Activated T-cell treated with anti-CD3 and anti-CD28 coated beads, Interleukin-2, amount 50 U/mL, for 72 hours (primary cell): Measurements from ENCODE around the gene MLH3. TPM values are rescaled to one million over a fixed set of nuclear protein-coding genes. Genes with fewer than 3 reads are reported as not detected.

Source experiments
- ATAC-seq, 2 donors: fragments of 150-1000 bp; cut with Tn5 transposase; replicated peaks in 1 of 2; 2 replicates each; pipeline ENCODE4 v1.10.0; 2021; ENCODE audit warnings: moderate library complexity in 2 of 2, mild to moderate bottlenecking in 1 of 2
- DNase-seq, 2 donors: peaks; one replicate each; pipeline ENCODE4 v3.0.0; 2021 to 2022; ENCODE audit warnings: mixed read lengths in 1 of 2
- H3K27ac Mint-ChIP-seq: one replicate; pipeline ENCODE4 v1.8.0; 2022; ENCODE audit warnings: mild to moderate bottlenecking, moderate library complexity, mixed read lengths
- H3K27me3 Mint-ChIP-seq: one replicate; pipeline ENCODE4 v1.8.0; 2022; ENCODE audit warnings: low read depth, mixed read lengths
- H3K36me3 Mint-ChIP-seq, 2 donors: one replicate each; pipeline ENCODE4 v1.8.0; 2022; ENCODE audit warnings: mixed read lengths in 2 of 2, mild to moderate bottlenecking in 1 of 2; ENCODE audit not compliant: insufficient read depth in 2 of 2
- H3K4me1 Mint-ChIP-seq: one replicate; pipeline ENCODE4 v1.8.0; 2022; ENCODE audit warnings: low read depth, mixed read lengths
- H3K4me3 Mint-ChIP-seq, 2 donors: one replicate each; pipeline ENCODE4 v1.8.0; 2022; ENCODE audit warnings: mild to moderate bottlenecking in 2 of 2, mixed read lengths in 2 of 2, moderate library complexity in 2 of 2
- H3K9me3 Mint-ChIP-seq, 2 donors: one replicate each; pipeline ENCODE4 v1.8.0; 2022; ENCODE audit warnings: mixed read lengths in 2 of 2
- total RNA-seq, 2 donors: library from RNA; stranded (reverse); gene quantifications; one replicate each; pipeline ENCODE4 v1.2.3, GENCODE V29; 2022

MLH3 gene
- total RNA-seq, 2 donors from 2014 or later: 16.9 to 19.3 TPM

DNA sequence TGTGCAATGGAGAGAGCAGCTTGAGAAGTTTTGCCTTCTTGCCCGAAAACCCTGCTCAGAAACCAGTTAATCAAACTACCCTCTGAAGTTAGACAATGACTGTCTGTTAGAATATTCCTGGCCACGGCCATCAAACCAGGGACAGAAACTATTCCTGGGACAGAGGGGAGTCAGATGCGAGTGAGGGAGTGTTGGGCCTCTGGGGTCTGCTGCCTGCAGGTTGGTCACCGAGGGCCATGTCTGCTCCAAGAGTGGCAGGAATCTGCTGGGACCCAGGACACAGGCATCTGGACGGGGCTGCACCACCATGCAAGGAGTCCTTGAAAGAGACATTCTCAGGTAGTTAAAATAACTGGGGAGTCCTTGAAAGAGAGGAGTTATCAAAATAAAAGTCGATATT is 65.5 kb downstream of the MLH3 start:
- H3K36me3 Mint-ChIP-seq: no peaks in the 10 kb centered on the region

GRCh38 chr14:74985028-74985310 is 66.3 kb downstream of the MLH3 start:
- no peaks in the 10 kb centered on the region for H3K9me3 Mint-ChIP-seq
- H3K4me1 Mint-ChIP-seq: peaks cover 5% of the 10 kb centered on the region
- H3K27ac Mint-ChIP-seq: no peak overlapping the region
- ATAC-seq (no peak), DNase-seq (no peak)
- H3K36me3 Mint-ChIP-seq: no peaks in the 10 kb centered on the region
- no peak overlapping the region for H3K4me3 Mint-ChIP-seq
- H3K27me3 Mint-ChIP-seq: no peaks in the 10 kb centered on the region

More for the DNA sequence above, 65.5 kb downstream of the MLH3 start:
- Mint-ChIP-seq H3K9me3 (no peaks in the 10 kb centered on the region), H3K4me3 (no peak overlapping the region), H3K4me1 (peaks cover 5% of the 10 kb centered on the region), H3K27ac (no peak overlapping the region), H3K27me3 (no peaks in the 10 kb centered on the region)
- DNase-seq: no peak
- no peak for ATAC-seq

GRCh38 chr14:74984236-74985027 is 66.8 kb downstream of the MLH3 start:
- DNase-seq (no peak), ATAC-seq (no peak)
- Mint-ChIP-seq H3K36me3 (no peaks in the 10 kb centered on the region), H3K9me3 (no peaks in the 10 kb centered on the region), H3K27me3 (no peaks in the 10 kb centered on the region), H3K4me3 (no peak overlapping the region), H3K27ac (no peak overlapping the region), H3K4me1 (peaks cover 5% of the 10 kb centered on the region)

DNA sequence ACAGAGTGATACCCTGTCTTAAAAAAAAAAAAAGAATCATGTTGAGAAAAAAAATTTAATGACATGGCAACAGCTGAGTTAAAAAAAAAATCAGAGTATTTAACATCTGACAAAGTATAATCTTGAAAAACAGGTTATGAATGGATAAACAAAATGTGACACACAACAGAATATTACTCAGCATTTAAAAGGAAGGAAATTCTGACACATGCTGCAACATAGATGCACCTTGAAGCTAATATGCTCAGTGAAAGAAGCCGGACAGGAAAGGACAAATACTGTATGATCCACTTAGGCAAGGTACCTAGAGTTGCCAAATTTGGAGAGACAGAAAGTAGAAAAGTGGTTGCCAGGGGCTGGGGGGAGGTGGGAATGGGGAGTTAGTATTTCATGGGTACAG is 67.9 kb downstream of the MLH3 start:
- H3K4me1 Mint-ChIP-seq: peaks cover 5% of the 10 kb centered on the region
- H3K27ac Mint-ChIP-seq: no peak overlapping the region
- no peaks in the 10 kb centered on the region for H3K36me3 Mint-ChIP-seq
- no peaks in the 10 kb centered on the region for H3K9me3 Mint-ChIP-seq
- no peak overlapping the region for H3K4me3 Mint-ChIP-seq
- ATAC-seq (no peak), DNase-seq (no peak)
- H3K27me3 Mint-ChIP-seq: no peaks in the 10 kb centered on the region

DNA sequence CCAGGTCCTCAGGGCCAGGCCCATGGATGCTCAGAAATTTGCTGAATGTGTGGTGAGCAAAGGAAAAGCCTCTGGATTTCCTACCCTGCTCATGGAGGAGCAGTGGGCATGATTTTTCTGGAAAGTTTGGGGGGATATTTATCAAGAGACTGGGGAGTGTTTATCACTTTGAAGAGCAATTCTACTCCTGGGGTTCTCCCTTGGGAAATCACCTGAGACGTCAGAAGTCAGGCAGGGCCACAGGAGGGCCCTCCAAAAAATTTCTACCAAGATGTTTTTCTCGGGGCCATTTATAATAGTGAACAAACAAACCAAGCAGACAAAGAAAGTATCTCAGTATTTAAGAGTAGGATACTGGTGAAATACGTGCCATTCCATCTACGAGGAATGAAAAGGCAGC is 68.6 kb downstream of the MLH3 start:
- H3K9me3 Mint-ChIP-seq: no peaks in the 10 kb centered on the region
- H3K4me1 Mint-ChIP-seq: peaks cover 5% of the 10 kb centered on the region
- ATAC-seq: no peak
- no peak overlapping the region for H3K4me3 Mint-ChIP-seq
- H3K27me3 Mint-ChIP-seq: no peaks in the 10 kb centered on the region
- no peak overlapping the region for H3K27ac Mint-ChIP-seq
- DNase-seq: no peak
- no peaks in the 10 kb centered on the region for H3K36me3 Mint-ChIP-seq

DNA sequence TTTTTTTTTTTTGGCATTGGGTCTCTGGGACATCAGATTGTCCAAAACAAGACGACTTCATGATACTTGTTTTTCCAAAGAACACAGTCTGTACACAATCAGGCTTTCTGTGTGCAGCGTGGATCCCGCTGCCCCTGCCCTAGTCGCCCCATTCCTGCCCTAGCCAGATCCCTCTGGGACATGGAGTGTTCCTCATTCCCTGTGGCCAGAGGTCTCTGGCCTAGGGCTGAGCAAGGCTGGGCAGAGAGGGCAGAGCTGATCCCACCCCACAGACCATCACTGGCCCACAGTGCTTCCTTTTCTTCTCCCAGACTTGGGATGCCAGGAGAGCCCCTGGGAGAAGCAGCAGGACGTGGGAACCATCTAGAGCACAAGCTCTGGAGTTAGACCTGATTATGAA is 69.4 kb downstream of the MLH3 start:
- H3K4me3 Mint-ChIP-seq: no peak overlapping the region
- no peak for DNase-seq
- H3K36me3 Mint-ChIP-seq: no peaks in the 10 kb centered on the region
- no peak overlapping the region for H3K27ac Mint-ChIP-seq
- peaks cover 5% of the 10 kb centered on the region for H3K4me1 Mint-ChIP-seq
- no peaks in the 10 kb centered on the region for H3K27me3 Mint-ChIP-seq
- ATAC-seq: no peak
- H3K9me3 Mint-ChIP-seq: no peaks in the 10 kb centered on the region

DNA sequence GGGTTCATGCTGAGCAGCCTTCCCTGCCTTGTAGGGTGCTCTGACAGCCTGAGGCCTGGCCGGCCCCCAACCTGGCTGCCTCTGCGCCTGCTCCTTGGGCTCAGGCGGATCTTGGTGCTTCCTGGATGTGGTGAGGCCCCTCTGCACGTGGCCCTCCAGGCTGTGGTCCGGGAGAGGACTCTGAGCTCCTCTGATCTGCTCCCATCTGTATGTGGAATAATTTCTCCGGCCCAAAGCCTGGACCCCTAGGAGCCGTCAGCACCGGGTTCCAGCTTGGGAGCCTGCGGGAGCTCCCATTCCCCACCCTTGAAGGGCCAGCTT is 69.8 kb downstream of the MLH3 start:
- Mint-ChIP-seq H3K9me3 (no peaks in the 10 kb centered on the region), H3K4me1 (peaks cover 5% of the 10 kb centered on the region), H3K27ac (no peak overlapping the region), H3K4me3 (no peak overlapping the region), H3K36me3 (no peaks in the 10 kb centered on the region), H3K27me3 (no peaks in the 10 kb centered on the region)
- no peak for DNase-seq
- ATAC-seq: no peak

GRCh38 chr14:74980731-74981461 is 70.4 kb downstream of the MLH3 start:
- Mint-ChIP-seq H3K27ac (no peak overlapping the region), H3K27me3 (no peaks in the 10 kb centered on the region), H3K9me3 (no peaks in the 10 kb centered on the region), H3K4me1 (peaks cover 5% of the 10 kb centered on the region), H3K4me3 (no peak overlapping the region), H3K36me3 (no peaks in the 10 kb centered on the region)
- ATAC-seq: no peak
- DNase-seq: no peak

DNA sequence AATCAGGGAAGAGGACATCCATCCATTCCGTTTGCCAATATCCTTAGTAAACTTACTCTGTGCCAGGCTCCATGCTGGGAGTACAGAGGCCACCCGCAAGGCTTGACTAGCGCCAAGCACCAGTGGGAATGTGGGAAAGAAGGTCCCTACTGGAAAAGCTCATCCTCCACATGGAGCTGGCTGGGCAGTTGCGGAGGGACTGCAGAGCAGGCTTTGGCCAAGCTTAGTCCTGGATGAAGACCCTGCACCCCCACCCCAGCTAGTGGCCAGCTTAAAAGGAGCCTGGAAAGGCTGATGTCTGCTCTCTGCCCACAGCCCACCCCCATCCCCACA is 70.9 kb downstream of the MLH3 start:
- ATAC-seq: no peak
- no peak for DNase-seq
- Mint-ChIP-seq H3K36me3 (no peaks in the 10 kb centered on the region), H3K27ac (no peak overlapping the region), H3K27me3 (no peaks in the 10 kb centered on the region), H3K4me3 (no peak overlapping the region), H3K4me1 (peaks cover 5% of the 10 kb centered on the region), H3K9me3 (no peaks in the 10 kb centered on the region)

DNA sequence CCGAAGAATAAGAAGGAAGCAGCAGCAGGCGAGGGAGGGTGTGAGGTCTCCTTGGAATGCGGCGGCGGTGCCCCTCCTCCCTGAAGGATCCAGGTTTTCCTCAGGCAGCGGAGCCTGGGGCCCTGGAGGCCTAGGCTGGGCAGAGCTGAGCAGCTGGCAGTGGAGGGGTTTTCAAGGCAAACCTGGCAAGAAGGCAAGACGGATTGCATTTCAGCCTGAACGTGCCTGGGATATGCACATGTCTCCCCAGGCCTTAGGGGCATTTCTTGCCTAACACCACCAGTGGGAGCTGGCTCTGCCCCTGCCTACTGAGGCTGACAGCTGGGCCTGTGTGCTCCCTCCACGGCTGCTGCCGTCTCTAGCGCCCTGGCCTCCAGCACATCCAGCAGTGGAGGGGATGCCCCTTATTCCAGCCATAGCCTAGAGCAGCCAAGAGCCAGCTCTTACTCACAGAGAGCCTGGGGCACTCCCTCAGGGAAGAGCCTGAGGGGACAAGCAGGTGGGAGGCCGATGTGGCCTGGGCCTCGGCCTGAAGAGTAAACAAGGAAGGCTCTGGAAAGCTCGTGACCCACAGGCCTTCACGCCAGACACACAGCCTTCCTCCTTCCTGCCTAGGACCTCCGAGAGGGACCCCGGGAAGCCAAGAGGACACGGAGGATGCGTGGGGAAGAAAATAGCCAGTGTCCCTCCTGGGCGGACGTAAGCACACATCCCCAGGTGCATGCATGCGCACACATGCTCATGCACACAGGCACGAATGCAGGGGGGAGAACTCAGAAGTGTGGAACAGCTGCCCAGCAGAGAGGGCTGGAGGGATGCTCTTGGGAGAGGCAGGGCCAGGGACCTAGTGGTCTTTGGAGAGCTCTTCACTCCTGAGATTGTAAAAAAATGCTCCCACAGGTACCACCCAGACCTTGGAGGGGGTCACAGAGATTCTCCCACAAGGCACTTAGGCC is 71.5 kb downstream of the MLH3 start:
- Mint-ChIP-seq H3K36me3 (no peaks in the 10 kb centered on the region), H3K4me1 (peaks cover 5% of the 10 kb centered on the region), H3K27me3 (no peaks in the 10 kb centered on the region), H3K4me3 (no peak overlapping the region), H3K9me3 (no peaks in the 10 kb centered on the region), H3K27ac (no peak overlapping the region)
- DNase-seq (no peak), ATAC-seq (no peak)

- no peak for ATAC-seq
- Mint-ChIP-seq H3K27me3 (no peaks in the 10 kb centered on the region), H3K27ac (no peak overlapping the region)
These were observed 72.2 kb downstream of the MLH3 start for GRCh38 chr14:74979029-74979428.

GRCh38 chr14:74978416-74978947 is 72.8 kb downstream of the MLH3 start:
- Mint-ChIP-seq H3K4me1 (peaks cover 5% of the 10 kb centered on the region), H3K9me3 (no peaks in the 10 kb centered on the region), H3K27me3 (no peaks in the 10 kb centered on the region), H3K36me3 (no peaks in the 10 kb centered on the region), H3K4me3 (no peak overlapping the region), H3K27ac (no peak overlapping the region)
- DNase-seq (no peak), ATAC-seq (no peak)

More at GRCh38 chr14:74979029-74979428, 72.2 kb downstream of the MLH3 start:
- DNase-seq: no peak
- H3K9me3 Mint-ChIP-seq: no peaks in the 10 kb centered on the region
- H3K4me1 Mint-ChIP-seq: peaks cover 5% of the 10 kb centered on the region
- no peak overlapping the region for H3K4me3 Mint-ChIP-seq
- no peaks in the 10 kb centered on the region for H3K36me3 Mint-ChIP-seq

DNA sequence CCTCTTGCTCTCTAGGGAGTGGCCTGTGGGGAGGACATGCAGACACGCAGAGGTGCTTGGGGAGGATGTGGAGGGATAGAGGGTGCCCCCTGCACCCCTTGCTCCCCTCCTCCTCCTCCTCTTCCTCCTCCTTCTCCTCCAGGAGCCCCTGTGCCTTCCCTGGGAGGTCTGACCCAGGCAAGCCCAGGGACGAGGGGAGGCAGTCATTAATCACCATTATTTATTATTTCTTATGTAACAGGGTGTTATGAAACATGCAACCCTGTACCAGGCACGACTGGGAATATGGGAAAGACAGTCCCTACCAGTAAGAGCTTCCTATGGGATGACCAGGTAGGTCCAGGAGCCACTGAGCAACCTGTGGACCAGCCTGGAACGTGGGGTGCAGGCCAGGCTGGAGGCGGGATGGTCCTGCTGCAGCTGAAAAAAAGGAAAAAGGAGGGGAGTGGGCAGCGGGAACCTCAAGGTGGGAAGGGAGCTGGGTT is 73.3 kb downstream of the MLH3 start:
- DNase-seq (no peak), ATAC-seq (no peak)
- H3K27ac Mint-ChIP-seq: no peak overlapping the region
- no peak overlapping the region for H3K4me3 Mint-ChIP-seq
- H3K4me1 Mint-ChIP-seq: peaks cover 5% of the 10 kb centered on the region
- no peaks in the 10 kb centered on the region for H3K9me3 Mint-ChIP-seq
- no peaks in the 10 kb centered on the region for H3K36me3 Mint-ChIP-seq
- H3K27me3 Mint-ChIP-seq: no peaks in the 10 kb centered on the region
